IMR-90 (cell line): ENCODE measurements around the gene CCDC150. TPM values are rescaled to one million over a fixed set of nuclear protein-coding genes. Genes with fewer than 3 reads are reported as not detected.

Source experiments
- ATAC-seq: fragments of 200-7000 bp; cut with Tn5 transposase; 2 replicates; pipeline ENCODE4 v1.9.1; 2020; ENCODE audit warnings: low read depth, mild to moderate bottlenecking, moderate library complexity
- BruUV-seq: library from RNA; stranded (reverse); fragments of 400-500 nt; replicated peaks from 2 replicates; lab custom pipeline; 2021; lab: Mats Ljungman, UMichigan
- CTCF ChIA-PET: fragments of 300-600 bp; formaldehyde crosslinking; extraction: SDS; loops from one replicate; lab custom pipeline; 2021; ENCODE audit warnings: antibody characterized with exemption; lab: Yijun Ruan, JAX
- POLR2A ChIA-PET: fragments of 300-600 bp; sonication (Branson Sonifier 250); formaldehyde crosslinking; loops from one replicate; lab custom pipeline; 2022; ENCODE audit warnings: antibody characterized with exemption; ENCODE audit not compliant: unreplicated experiment; lab: Charles Lee
- DNase-seq: peaks from one replicate; pipeline ENCODE4 v3.0.0; 2013
- H2AFZ ChIP-seq: replicated peaks from 2 replicates; pipeline ENCODE3; 2013; ENCODE audit warnings: low read length, mild to moderate bottlenecking; ENCODE audit not compliant: poor library complexity
- H2AK5ac ChIP-seq: 2 replicates; pipeline ENCODE4 v1.6.1; 2013; ENCODE audit warnings: low read depth, low read length, inconsistent platforms
- H2AK9ac ChIP-seq: replicated peaks from 2 replicates; pipeline ENCODE3; 2013; ENCODE audit warnings: mild to moderate bottlenecking, low read depth, low read length, moderate library complexity; ENCODE audit not compliant: poor library complexity
- H2BK120ac ChIP-seq: 2 replicates; pipeline ENCODE4 v1.6.1; 2013; ENCODE audit warnings: low read depth, low read length, inconsistent platforms
- H2BK15ac ChIP-seq: 3 replicates; pipeline ENCODE4 v1.6.1; 2013; ENCODE audit warnings: low read depth, low read length, inconsistent platforms
- H2BK20ac ChIP-seq: 2 replicates; pipeline ENCODE4 v1.6.1; 2013; ENCODE audit warnings: low read depth, mild to moderate bottlenecking, inconsistent platforms, low read length, moderate library complexity
- H2BK5ac ChIP-seq: 2 replicates; pipeline ENCODE4 v1.6.1; 2013; ENCODE audit warnings: mild to moderate bottlenecking, low read depth, low read length, inconsistent platforms; ENCODE audit not compliant: poor library complexity, severe bottlenecking
- H3K14ac ChIP-seq: replicated peaks from 2 replicates; pipeline ENCODE4 v1.6.1; 2013; ENCODE audit warnings: low read depth, low read length, inconsistent platforms
- H3K18ac ChIP-seq: 2 replicates; pipeline ENCODE4 v1.6.1; 2013; ENCODE audit warnings: low read depth, low read length, control low read depth
- H3K23ac ChIP-seq: 2 replicates; pipeline ENCODE4 v1.6.1; 2013; ENCODE audit warnings: low read depth, low read length, inconsistent platforms
- H3K27ac ChIP-seq: 2 replicates; pipeline ENCODE4 v1.5.1; 2013; ENCODE audit warnings: mild to moderate bottlenecking, control low read depth, low read length; ENCODE audit not compliant: insufficient read depth
- H3K27me3 ChIP-seq: 2 replicates; pipeline ENCODE4 v1.6.1; 2013; ENCODE audit warnings: low read length; ENCODE audit not compliant: control insufficient read depth, insufficient read depth
- H3K36me3 ChIP-seq: 2 replicates; pipeline ENCODE4 v1.6.1; 2013; ENCODE audit warnings: low read length, mixed read lengths; ENCODE audit not compliant: control insufficient read depth, insufficient read depth
- H3K4ac ChIP-seq: 2 replicates; pipeline ENCODE4 v1.6.1; 2013; ENCODE audit warnings: low read depth, low read length, inconsistent platforms
- H3K4me1 ChIP-seq: 2 replicates; pipeline ENCODE4 v1.6.1; 2013; ENCODE audit warnings: low read length, mixed read lengths; ENCODE audit not compliant: control insufficient read depth, insufficient read depth
- H3K4me2 ChIP-seq: 2 replicates; pipeline ENCODE4 v1.6.1; 2013; ENCODE audit warnings: low read depth, mild to moderate bottlenecking, control low read depth, low read length, moderate library complexity
- H3K4me3 ChIP-seq: 2 replicates; pipeline ENCODE4 v1.5.1; 2013; ENCODE audit warnings: low read depth, mild to moderate bottlenecking, control low read depth, low read length, moderate library complexity; ENCODE audit not compliant: insufficient read depth
- H3K56ac ChIP-seq: 2 replicates; pipeline ENCODE4 v1.6.1; 2013; ENCODE audit warnings: low read length, inconsistent platforms; ENCODE audit not compliant: insufficient read depth; ENCODE audit errors: extremely low read depth
- H3K79me1 ChIP-seq, 2 experiments: 2 replicates each; pipeline ENCODE4 v1.6.1; 2013; ENCODE audit warnings: low read length in 2 of 2, inconsistent platforms in 1 of 2, low read depth in 1 of 2
- H3K9ac ChIP-seq: 2 replicates; pipeline ENCODE4 v1.6.1; 2013; ENCODE audit warnings: low read depth, low read length, control low read depth
- H3K9me1 ChIP-seq: 2 replicates; pipeline ENCODE4 v1.6.1; 2013; ENCODE audit warnings: low read length, inconsistent platforms; ENCODE audit not compliant: insufficient read depth
- H3K9me3 ChIP-seq: 2 replicates; pipeline ENCODE4 v1.6.1; 2013; ENCODE audit warnings: low read length; ENCODE audit not compliant: control insufficient read depth, insufficient read depth
- H4K20me1 ChIP-seq: 2 replicates; pipeline ENCODE4 v1.6.1; 2013; ENCODE audit warnings: low read length, inconsistent platforms; ENCODE audit not compliant: insufficient read depth
- H4K5ac ChIP-seq: 2 replicates; pipeline ENCODE4 v1.6.1; 2013; ENCODE audit warnings: mild to moderate bottlenecking, low read depth, low read length, control low read depth
- H4K8ac ChIP-seq, 2 experiments: 2 replicates each; pipeline ENCODE4 v1.6.1; 2013; ENCODE audit warnings: low read depth in 2 of 2, low read length in 2 of 2, control low read depth in 1 of 2, inconsistent platforms in 1 of 2
- H4K91ac ChIP-seq: 2 replicates; pipeline ENCODE4 v1.6.1; 2013; ENCODE audit warnings: low read depth, low read length, inconsistent platforms; ENCODE audit not compliant: insufficient read depth
- CEBPB ChIP-seq: IDR thresholded peaks from 2 replicates; pipeline ENCODE4 v1.6.1; 2012; ENCODE audit warnings: low read depth, low read length, improper control_type of control experiment
- CHD1 ChIP-seq: IDR thresholded peaks from 2 replicates; pipeline ENCODE4 v1.6.1; 2012; ENCODE audit warnings: low read depth, low read length, improper control_type of control experiment
- ELK1 ChIP-seq: fragments of 150-350 bp; IDR thresholded peaks from 2 replicates; pipeline ENCODE4 v1.6.1; 2016; ENCODE audit warnings: low read depth, mild to moderate bottlenecking, low read length, moderate library complexity, borderline replicate concordance
- FOS ChIP-seq: fragments of 150-350 bp; IDR thresholded peaks from 2 replicates; pipeline ENCODE4 v1.6.1; 2016; ENCODE audit warnings: low read depth, low read length
- MAFK ChIP-seq: IDR thresholded peaks from 2 replicates; pipeline ENCODE4 v1.6.1; 2012; ENCODE audit warnings: low read depth, low read length, improper control_type of control experiment
- POLR2A ChIP-seq: IDR thresholded peaks from 2 replicates; pipeline ENCODE4 v1.6.1; 2012; ENCODE audit warnings: mild to moderate bottlenecking, low read depth, low read length
- RCOR1 ChIP-seq: IDR thresholded peaks from 2 replicates; pipeline ENCODE4 v1.6.1; 2012; ENCODE audit warnings: mild to moderate bottlenecking, low read length, improper control_type of control experiment; ENCODE audit not compliant: insufficient replicate concordance
- RFX5 ChIP-seq: IDR thresholded peaks from 2 replicates; pipeline ENCODE4 v1.8.0; 2012; ENCODE audit warnings: low read depth, mild to moderate bottlenecking, low read length, moderate library complexity
- SMC3 ChIP-seq: fragments of 150-350 bp; IDR thresholded peaks from 2 replicates; pipeline ENCODE4 v1.6.1; 2016; ENCODE audit warnings: low read depth, mild to moderate bottlenecking, antibody characterized with exemption, low read length, moderate library complexity
- dilution Hi-C: fragments of 300-500 bp; cut with HindIII; formaldehyde crosslinking; loops from one replicate; pipeline ENCODE4 v1.14.3; 2018; ENCODE audit warnings: low sequenced_read_pairs; ENCODE audit not compliant: unreplicated experiment
- in situ Hi-C: fragments of 300-500 bp; cut with MboI; formaldehyde crosslinking; loops from 3 replicates; pipeline ENCODE4 v1.14.3; 2019; ENCODE audit warnings: low sequenced_read_pairs, inconsistent platforms, mixed read lengths
- intact Hi-C: fragments of 100-400 bp; cut with micrococcal nuclease; formaldehyde crosslinking; loops from 2 replicates; pipeline ENCODE4 v1.10.0; 2022
- polyA plus RNA-seq, 3 experiments: library from polyadenylated mRNA; depleted of rRNA; stranded (reverse); fragments of >200 nt; gene quantifications; 2 replicates each; pipeline ENCODE4 v1.2.3, GENCODE V29; 2012; ENCODE audit warnings: low replicate concordance in 1 of 3
- total RNA-seq: library from RNA; depleted of rRNA; stranded (reverse); fragments of >200 nt; gene quantifications from 2 replicates; pipeline ENCODE4 v1.2.3, GENCODE V29; 2012

Gene CCDC150
- total and polyA plus RNA-seq, 2 of the 4 experiments (the other 2 are of a cell fraction), result 3.8 to 4.3 TPM

DNA sequence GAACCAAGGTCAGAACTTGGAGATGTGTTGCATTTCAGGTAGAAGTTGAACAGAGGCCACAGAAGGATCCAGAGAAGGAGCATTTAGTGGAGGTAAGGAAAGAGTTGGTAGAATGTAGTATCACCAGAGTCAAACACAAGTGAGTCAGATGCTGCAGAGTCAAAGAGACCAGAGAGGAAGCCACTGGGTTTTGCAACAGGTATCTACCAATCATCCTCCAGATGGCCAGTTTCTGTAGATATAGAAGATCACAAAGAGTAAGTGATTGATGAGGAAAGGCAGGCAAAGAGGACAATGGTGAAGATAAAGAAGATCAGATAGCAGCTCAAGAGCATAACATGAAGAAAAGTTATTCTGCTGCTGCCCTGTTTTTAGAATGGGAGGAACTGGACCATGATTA, 84.1 kb downstream of the CCDC150 start:
- Histone ChIP-seq H2BK5ac (no peak overlapping the region), H2BK20ac (no peak overlapping the region), H3K9me1 (no peaks in the 10 kb centered on the region), H3K4me1 (no peaks in the 10 kb centered on the region), H2AFZ (no peak overlapping the region), H3K9me3 (no peaks in the 10 kb centered on the region), H3K27ac (no peak overlapping the region), H2AK5ac (no peak overlapping the region), H4K91ac (no peak overlapping the region), H3K4me3 (no peak overlapping the region), H3K23ac (no peak overlapping the region), H3K4me2 (no peak overlapping the region), H3K56ac (no peak overlapping the region), H3K18ac (no peak overlapping the region), H4K20me1 (no peaks in the 10 kb centered on the region), H3K27me3 (no peaks in the 10 kb centered on the region), H2AK9ac (no peak overlapping the region), H4K5ac (no peak overlapping the region), H3K36me3 (no peaks in the 10 kb centered on the region), H3K4ac (no peak overlapping the region), H2BK120ac (no peak overlapping the region), H4K8ac (no peak overlapping the region), H3K9ac (no peak overlapping the region), H2BK15ac (no peak overlapping the region), H3K79me1 (no peaks in the 10 kb centered on the region), H3K14ac (no peak overlapping the region)
- ChIA-PET POLR2A (no interaction called here), CTCF (no interaction called here)
- in situ Hi-C loops (no loop called here), dilution Hi-C loops (no loop called here), intact Hi-C loops (no loop called here)
- no peak for DNase-seq
- TF ChIP-seq CEBPB (no peak), MAFK (no peak), RCOR1 (no peak), SMC3 (no peak), POLR2A (no peak), RFX5 (no peak), ELK1 (no peak), FOS (no peak), CHD1 (no peak)
- no peak for ATAC-seq
- no TSS peak for BruUV-seq
